HG02943 (cell line): ENCODE data around the gene KAT2B.

Experiments used
- ATAC-seq: cut with Tn5 transposase; IDR thresholded peaks from one replicate; pipeline ENCODE4 v1.9.1; 2021; ENCODE audit warnings: mild to moderate bottlenecking, low read depth, moderate library complexity; ENCODE audit not compliant: unreplicated experiment

KAT2B gene

GRCh38 chr3:20062996-20063395 lies 22.8 kb downstream of the KAT2B start:
- no peak for ATAC-seq

- no peak for ATAC-seq
Measured at GRCh38 chr3:20064387-20064786, 24.1 kb downstream of the KAT2B start.

- ATAC-seq: no peak
Measured at GRCh38 chr3:20064796-20065564, 24.7 kb downstream of the KAT2B start.

- ATAC-seq: no peak
Measured at GRCh38 chr3:20066079-20066478, 25.8 kb downstream of the KAT2B start.

GRCh38 chr3:20066850-20067617 lies 26.8 kb downstream of the KAT2B start:
- no peak for ATAC-seq

- ATAC-seq: no peak
Measured at GRCh38 chr3:20068512-20069177, 28.4 kb downstream of the KAT2B start.

GRCh38 chr3:20069178-20069532 lies 28.9 kb downstream of the KAT2B start:
- ATAC-seq: no peak

- ATAC-seq: no peak
Measured at GRCh38 chr3:20071175-20071574, 30.9 kb downstream of the KAT2B start.

GRCh38 chr3:20072422-20072821 lies 32.2 kb downstream of the KAT2B start:
- no peak for ATAC-seq

- ATAC-seq: no peak
Measured at GRCh38 chr3:20073068-20073467, 32.8 kb downstream of the KAT2B start.

- ATAC-seq: no peak
Measured at GRCh38 chr3:20073683-20074082, 33.4 kb downstream of the KAT2B start.

- no peak for ATAC-seq
Measured at GRCh38 chr3:20074226-20075063, 34.2 kb downstream of the KAT2B start.

GRCh38 chr3:20075197-20075596 lies 35.0 kb downstream of the KAT2B start:
- no peak for ATAC-seq

GRCh38 chr3:20076296-20076997 lies 36.2 kb downstream of the KAT2B start:
- no peak for ATAC-seq

GRCh38 chr3:20077068-20077467 lies 36.8 kb downstream of the KAT2B start:
- ATAC-seq: no peak

GRCh38 chr3:20078194-20078714 lies 38.0 kb downstream of the KAT2B start:
- no peak for ATAC-seq

- no peak for ATAC-seq
Measured at GRCh38 chr3:20079621-20080020, 39.4 kb downstream of the KAT2B start.

- peak; percentile 93 for ATAC-seq
Measured at GRCh38 chr3:20080956-20081554, 40.8 kb downstream of the KAT2B start.

- ATAC-seq: no peak
Measured at GRCh38 chr3:20083253-20083652, 43.0 kb downstream of the KAT2B start.
